ENCODE data around the gene COQ5. TPM values are rescaled to one million over a fixed set of nuclear protein-coding genes. Genes with fewer than 3 reads are reported as not detected.
A peak's percentile ranks its signal among the peaks of the same experiment; 100 is the strongest.

Gene COQ5
- total and polyA plus RNA-seq, 7 donors: 33.1 to 81.4 (median 52.8) TPM

- no peak overlapping the region for H3K4me3 ChIP-seq
- TF ChIP-seq CTCF (IDR thresholded peaks at IDR 0.05): no peak
- peaks cover 24 to 97% of the 10 kb centered on the region in 2 donors for H3K36me3 ChIP-seq (ENCODE audit: insufficient read depth in 1 of 2, low read depth in 1 of 2)
- intact Hi-C loops (cut with DNase I): no loop called here
- no peaks in the 10 kb centered on the region for H3K9me3 ChIP-seq
- H3K4me1 ChIP-seq: peaks cover 19% of the 10 kb centered on the region
- DNase-seq (no peak), ATAC-seq (no peak)
- H3K27ac ChIP-seq: peak overlapping the region; percentile 68
- WGBS, 3 donors: 90 to 94% (median 92%) methylated on average over 11 of the region's 11 CpGs
- no peaks in the 10 kb centered on the region for H3K27me3 ChIP-seq (ENCODE audit: insufficient read depth in 3 of 3, low read length in 2 of 3)
These were observed 34.5 kb upstream of the COQ5 start for GRCh38 chr12:120563495-120563894.

GRCh38 chr12:120562906-120563305 is 33.9 kb upstream of the COQ5 start:
- intact Hi-C loops (cut with DNase I): no loop called here

DNA sequence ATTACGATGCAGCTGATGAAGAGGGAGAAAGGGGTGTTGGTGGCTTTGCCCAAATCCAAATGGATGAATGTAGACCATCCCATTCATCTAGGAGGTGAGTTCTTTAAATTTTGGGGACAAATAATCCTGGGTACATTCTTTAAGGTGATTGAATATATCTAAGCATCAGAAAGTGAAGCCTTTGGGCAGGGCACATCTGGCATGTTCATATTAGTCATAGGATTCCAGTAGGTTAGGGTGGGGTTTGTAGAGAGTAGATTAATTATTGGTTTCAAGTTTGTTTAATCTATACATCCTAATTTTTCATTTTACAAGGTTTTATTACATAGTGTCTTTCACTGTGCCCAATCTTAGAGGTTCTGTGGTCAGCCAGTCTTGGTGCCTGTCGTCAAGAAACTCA is 28.6 kb upstream of the COQ5 start:
- TF ChIP-seq CTCF (IDR thresholded peaks at IDR 0.05): no peak
- H3K4me3 ChIP-seq: no peak overlapping the region
- no peaks in the 10 kb centered on the region for H3K27me3 ChIP-seq (ENCODE audit: insufficient read depth in 3 of 3, low read length in 2 of 3)
- no peak for DNase-seq
- ATAC-seq: no peak
- WGBS, 3 donors: 92 to 95% (median 92%) methylated on average over 2 of the region's 2 CpGs
- peaks cover 35% of the 10 kb centered on the region for H3K4me1 ChIP-seq
- peaks cover 15 to 96% of the 10 kb centered on the region in 2 donors for H3K36me3 ChIP-seq (ENCODE audit: insufficient read depth in 1 of 2, low read depth in 1 of 2)
- no peaks in the 10 kb centered on the region for H3K9me3 ChIP-seq
- H3K27ac ChIP-seq: no peak overlapping the region
- intact Hi-C loops (cut with DNase I): no loop called here

More at GRCh38 chr12:120562906-120563305, 33.9 kb upstream of the COQ5 start:
- peak in 1 of 2 donors; percentile 58 for DNase-seq
- H3K27ac ChIP-seq: peak overlapping the region; percentile 68
- WGBS, 3 donors: 31 to 55% (median 51%) methylated on average over 8 of the region's 8 CpGs
- H3K36me3 ChIP-seq (ENCODE audit: insufficient read depth in 1 of 2, low read depth in 1 of 2): peaks cover 24 to 97% of the 10 kb centered on the region in 2 donors
- peaks cover 19% of the 10 kb centered on the region for H3K4me1 ChIP-seq
- H3K9me3 ChIP-seq: no peaks in the 10 kb centered on the region
- H3K4me3 ChIP-seq: no peak overlapping the region
- TF ChIP-seq CTCF (IDR thresholded peaks at IDR 0.05): no peak
- peak; percentile 75 to 85 (median 82) for ATAC-seq
- no peaks in the 10 kb centered on the region for H3K27me3 ChIP-seq (ENCODE audit: insufficient read depth in 3 of 3, low read length in 2 of 3)

DNA sequence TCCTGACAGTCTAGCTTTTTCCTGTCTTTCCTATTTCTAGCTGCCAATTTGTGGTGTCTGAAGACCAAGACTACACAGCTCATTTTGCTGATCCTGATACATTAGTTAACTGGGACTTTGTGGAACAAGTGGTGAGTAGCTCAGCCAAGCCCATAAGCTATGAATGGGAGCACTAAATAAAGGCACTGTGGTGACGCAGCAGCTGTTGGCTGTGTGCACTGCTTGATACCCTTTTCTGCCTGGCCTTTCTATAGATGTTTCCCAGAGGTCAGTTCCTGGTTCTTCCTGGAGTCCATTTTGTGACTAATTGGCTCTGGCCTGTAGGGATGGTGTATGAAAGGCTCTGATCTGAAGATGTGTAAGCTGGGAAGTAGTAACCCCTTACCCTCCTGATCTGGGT is 25.7 kb upstream of the COQ5 start:
- DNase-seq: peak in 1 of 2 donors; percentile 70
- no peaks in the 10 kb centered on the region for H3K27me3 ChIP-seq (ENCODE audit: insufficient read depth in 3 of 3, low read length in 2 of 3)
- TF ChIP-seq CTCF (IDR thresholded peaks at IDR 0.05): no peak
- peaks cover 47% of the 10 kb centered on the region for H3K4me1 ChIP-seq
- WGBS, 3 donors: 33 to 45% (median 36%) methylated on average over 1 of the region's 1 CpG
- H3K9me3 ChIP-seq: no peaks in the 10 kb centered on the region
- intact Hi-C loops (cut with DNase I): loop anchor here in 1 of 2 donors (2.0 kb wide), 1 partner anchor 20 kb away; the partner anchor contains the start of gene RNF10
- H3K4me3 ChIP-seq: peak overlapping the region; percentile 1
- peaks cover 15 to 83% of the 10 kb centered on the region in 2 donors for H3K36me3 ChIP-seq (ENCODE audit: insufficient read depth in 1 of 2, low read depth in 1 of 2)
- peak; percentile 82 to 94 (median 90) for ATAC-seq
- H3K27ac ChIP-seq: peak overlapping the region; percentile 81

- DNase-seq: no peak
- intact Hi-C loops (cut with DNase I): no loop called here
- Histone ChIP-seq H3K36me3 (ENCODE audit: insufficient read depth in 1 of 2, low read depth in 1 of 2) (peaks cover 23 to 76% of the 10 kb centered on the region in 2 donors), H3K4me3 (no peak overlapping the region), H3K9me3 (no peaks in the 10 kb centered on the region), H3K4me1 (peaks cover 86% of the 10 kb centered on the region), H3K27ac (peak overlapping the region; percentile 50), H3K27me3 (ENCODE audit: insufficient read depth in 3 of 3, low read length in 2 of 3) (no peaks in the 10 kb centered on the region)
- no peak for ATAC-seq
- no peak for TF ChIP-seq CTCF (IDR thresholded peaks at IDR 0.05)
- 64 to 85% (median 66%) methylated on average over 3 of the region's 3 CpGs for WGBS, 3 donors
These were observed 17.1 kb upstream of the COQ5 start for GRCh38 chr12:120546050-120546386.

All from psoas muscle (tissue), 8 donors.